Hepatocyte (in vitro differentiated cells): ENCODE results near the gene OR56B4. TPM values are rescaled to one million over a fixed set of nuclear protein-coding genes. Genes with fewer than 3 reads are reported as not detected.

ENCODE experiments used
- DNase-seq: peaks from one replicate; pipeline ENCODE4 v3.0.0-alpha.2; 2016; ENCODE audit warnings: low spot score
- H2AFZ ChIP-seq: fragments of 200-600 bp; sonication (generic); 2 replicates; pipeline ENCODE4 v1.6.0; 2016; ENCODE audit warnings: antibody characterized with exemption, mild to moderate bottlenecking
- H3K27ac ChIP-seq: fragments of 200-600 bp; sonication (generic); 2 replicates; pipeline ENCODE4 v1.5.1; 2016; ENCODE audit warnings: mild to moderate bottlenecking
- H3K27me3 ChIP-seq: fragments of 200-600 bp; sonication (generic); 2 replicates; pipeline ENCODE4 v1.6.1; 2016
- H3K36me3 ChIP-seq: fragments of 200-600 bp; sonication (generic); replicated peaks from 2 replicates; pipeline ENCODE4 v1.5.1; 2016; ENCODE audit warnings: low read depth; ENCODE audit not compliant: insufficient read depth
- H3K4me1 ChIP-seq: fragments of 200-600 bp; sonication (generic); 2 replicates; pipeline ENCODE4 v1.5.1; 2016; ENCODE audit warnings: mild to moderate bottlenecking, moderate library complexity; ENCODE audit not compliant: insufficient read depth
- H3K4me2 ChIP-seq: fragments of 200-600 bp; sonication (generic); 2 replicates; pipeline ENCODE4 v1.6.0; 2016
- H3K4me3 ChIP-seq: fragments of 200-600 bp; sonication (generic); 2 replicates; pipeline ENCODE4 v1.5.1; 2016; ENCODE audit warnings: mild to moderate bottlenecking
- H3K79me2 ChIP-seq: fragments of 200-600 bp; sonication (generic); 2 replicates; pipeline ENCODE4 v1.6.0; 2017; ENCODE audit warnings: mild to moderate bottlenecking
- H3K9me2 ChIP-seq: fragments of 200-600 bp; sonication (generic); replicated peaks from 2 replicates; pipeline ENCODE4 v1.6.0; 2017; ENCODE audit warnings: mild to moderate bottlenecking; ENCODE audit not compliant: insufficient read depth
- H3K9me3 ChIP-seq: fragments of 200-600 bp; sonication (generic); 2 replicates; pipeline ENCODE4 v1.5.1; 2016; ENCODE audit warnings: low read depth, mild to moderate bottlenecking
- H4K20me1 ChIP-seq: fragments of 200-600 bp; sonication (generic); 2 replicates; pipeline ENCODE4 v1.6.0; 2016; ENCODE audit warnings: mild to moderate bottlenecking; ENCODE audit not compliant: insufficient read depth, poor library complexity, severe bottlenecking
- CTCF ChIP-seq: fragments of 200-600 bp; sonication (generic); IDR thresholded peaks from 2 replicates; pipeline ENCODE4 v1.5.1; 2016; ENCODE audit warnings: antibody characterized with exemption, mild to moderate bottlenecking; ENCODE audit not compliant: poor library complexity
- EZH2 ChIP-seq: fragments of 200-600 bp; sonication (generic); IDR thresholded peaks from 2 replicates; pipeline ENCODE4 v1.6.1; 2016; ENCODE audit warnings: antibody characterized with exemption, mild to moderate bottlenecking, borderline replicate concordance
- EZH2phosphoT487 ChIP-seq: fragments of 200-600 bp; sonication (generic); IDR thresholded peaks from one replicate; pipeline ENCODE4 v1.6.1; 2018; ENCODE audit warnings: antibody characterized with exemption, mild to moderate bottlenecking, low read depth, moderate library complexity; ENCODE audit not compliant: unreplicated experiment, severe bottlenecking
- WGBS: methylation state at CpG from one replicate; pipeline ENCODE4 v1.1.6; 2016; ENCODE audit warnings: low lambda C conversion rate; ENCODE audit errors: missing lambda C conversion rate; 5-methylcytosine and 5-hydroxymethylcytosine counted together
- polyA plus RNA-seq: library from polyadenylated mRNA; unstranded; fragments of >200 nt; fragmentation: Nextera tagmentation; extraction: Ambion mirVana; gene quantifications from 2 replicates; pipeline ENCODE4 v1.2.1, GENCODE V29; 2016
- total RNA-seq: library from RNA; depleted of rRNA; stranded (reverse); fragments of >200 nt; gene quantifications from 2 replicates; pipeline ENCODE4 v1.2.3, GENCODE V29; 2014

OR56B4 gene
- total and polyA plus RNA-seq, 2 experiments from 2014 or later: not detected

GRCh38 chr11:6099577-6099976, 7.9 kb upstream of the OR56B4 start:
- no peak overlapping the region for H2AFZ ChIP-seq
- H3K9me3 ChIP-seq: no peaks in the 10 kb centered on the region
- no peaks in the 10 kb centered on the region for H3K79me2 ChIP-seq
- no peaks in the 10 kb centered on the region for H3K27me3 ChIP-seq
- no peak overlapping the region for H3K27ac ChIP-seq
- H3K4me2 ChIP-seq: no peak overlapping the region
- no peaks in the 10 kb centered on the region for H3K36me3 ChIP-seq
- no peaks in the 10 kb centered on the region for H3K9me2 ChIP-seq
- H3K4me1 ChIP-seq: no peaks in the 10 kb centered on the region
- WGBS: 56% methylated on average over 2 of the region's 2 CpGs
- no peak for DNase-seq
- TF ChIP-seq CTCF (no peak), EZH2phosphoT487 (no peak), EZH2 (no peak)
- H3K4me3 ChIP-seq: no peak overlapping the region
- H4K20me1 ChIP-seq: no peaks in the 10 kb centered on the region

- no peaks in the 10 kb centered on the region for H3K4me1 ChIP-seq
- 45% methylated on average over 1 of the region's 1 CpG for WGBS
Measured at GRCh38 chr11:6110011-6110410, 2.5 kb downstream of the OR56B4 start.

GRCh38 chr11:6111673-6112072, 4.2 kb downstream of the OR56B4 start:
- 53% methylated on average over 2 of the region's 2 CpGs for WGBS
- Histone ChIP-seq H3K9me3 (no peaks in the 10 kb centered on the region), H3K4me1 (no peaks in the 10 kb centered on the region), H2AFZ (no peak overlapping the region), H3K9me2 (no peaks in the 10 kb centered on the region), H3K79me2 (no peaks in the 10 kb centered on the region), H3K36me3 (no peaks in the 10 kb centered on the region), H4K20me1 (no peaks in the 10 kb centered on the region), H3K4me2 (no peak overlapping the region), H3K4me3 (no peak overlapping the region), H3K27ac (no peak overlapping the region), H3K27me3 (no peaks in the 10 kb centered on the region)
- TF ChIP-seq CTCF: no peak
- TF ChIP-seq EZH2phosphoT487: no peak
- no peak for TF ChIP-seq EZH2
- no peak for DNase-seq

More at GRCh38 chr11:6110011-6110410, 2.5 kb downstream of the OR56B4 start:
- no peak for DNase-seq
- H3K27ac ChIP-seq: no peak overlapping the region
- no peaks in the 10 kb centered on the region for H3K9me2 ChIP-seq
- H4K20me1 ChIP-seq: no peaks in the 10 kb centered on the region
- TF ChIP-seq EZH2phosphoT487 (no peak), CTCF (no peak), EZH2 (no peak)
- H2AFZ ChIP-seq: no peak overlapping the region
- H3K27me3 ChIP-seq: no peaks in the 10 kb centered on the region
- no peak overlapping the region for H3K4me3 ChIP-seq
- no peaks in the 10 kb centered on the region for H3K79me2 ChIP-seq
- no peak overlapping the region for H3K4me2 ChIP-seq
- no peaks in the 10 kb centered on the region for H3K9me3 ChIP-seq
- no peaks in the 10 kb centered on the region for H3K36me3 ChIP-seq

GRCh38 chr11:6116638-6117037, 9.2 kb downstream of the OR56B4 start:
- TF ChIP-seq EZH2: no peak
- no peak for TF ChIP-seq EZH2phosphoT487
- TF ChIP-seq CTCF: no peak
- no peak overlapping the region for H3K27ac ChIP-seq
- WGBS: 87% methylated on average over 1 of the region's 1 CpG

More at GRCh38 chr11:6116638-6117037, 9.2 kb downstream of the OR56B4 start:
- Histone ChIP-seq H3K4me1 (no peaks in the 10 kb centered on the region), H3K4me2 (no peak overlapping the region), H3K79me2 (no peaks in the 10 kb centered on the region), H2AFZ (no peak overlapping the region), H3K36me3 (no peaks in the 10 kb centered on the region), H3K4me3 (no peak overlapping the region), H4K20me1 (no peaks in the 10 kb centered on the region), H3K27me3 (no peaks in the 10 kb centered on the region), H3K9me2 (no peaks in the 10 kb centered on the region), H3K9me3 (no peaks in the 10 kb centered on the region)
- DNase-seq: no peak
